HUES64 (cell line): ENCODE measurements around the gene ZMIZ2. TPM values are rescaled to one million over a fixed set of nuclear protein-coding genes. Genes with fewer than 3 reads are reported as not detected.
"Not testable (repeated sequence)": the region's sequence is repeated elsewhere in the genome, so short reads cannot be mapped to it uniquely, and the experiment has no call there.

Experiments used
- H3K27ac ChIP-seq: 2 replicates; pipeline ENCODE4 v1.7.0; 2013; ENCODE audit warnings: low read depth, low read length, inconsistent platforms
- H3K27me3 ChIP-seq: 2 replicates; pipeline ENCODE4 v1.6.1; 2013; ENCODE audit warnings: mild to moderate bottlenecking, low read length; ENCODE audit not compliant: insufficient read depth
- H3K36me3 ChIP-seq: 2 replicates; pipeline ENCODE4 v1.6.1; 2013; ENCODE audit warnings: mild to moderate bottlenecking, low read length; ENCODE audit not compliant: insufficient read depth
- H3K4me1 ChIP-seq: 2 replicates; pipeline ENCODE4 v1.6.1; 2013; ENCODE audit warnings: mild to moderate bottlenecking, low read length, moderate library complexity; ENCODE audit not compliant: insufficient read depth
- H3K4me3 ChIP-seq: 2 replicates; pipeline ENCODE4 v1.5.1; 2013; ENCODE audit warnings: mild to moderate bottlenecking, low read length, moderate library complexity
- H3K9ac ChIP-seq: 2 replicates; pipeline ENCODE4 v1.6.1; 2013; ENCODE audit warnings: mild to moderate bottlenecking, low read depth, low read length
- H3K9me3 ChIP-seq: 2 replicates; pipeline ENCODE4 v1.6.1; 2013; ENCODE audit warnings: low read depth, low read length; ENCODE audit not compliant: insufficient read depth
- WGBS: fragments of 150-250, 120-280 bp; methylation state at CpG from one replicate; pipeline ENCODE4 v1.1.7; 2013; ENCODE audit warnings: missing lambda C conversion rate; 5-methylcytosine and 5-hydroxymethylcytosine counted together
- polyA plus RNA-seq, 2 experiments: library from polyadenylated mRNA; stranded (reverse); fragments of 50-300 nt; gene quantifications; one replicate each; pipeline ENCODE4 v1.2.3, GENCODE V29; 2013

ZMIZ2 gene
- 40.7 TPM for polyA plus RNA-seq (2013, experiment 1 of 2)
- 41.7 TPM for polyA plus RNA-seq (2013, experiment 2 of 2)

- Histone ChIP-seq H3K27me3 (no peaks in the 10 kb centered on the region), H3K4me1 (peaks cover 10% of the 10 kb centered on the region), H3K9me3 (no peaks in the 10 kb centered on the region), H3K36me3 (peaks cover 20% of the 10 kb centered on the region), H3K9ac (peak within 1 kb of the TSS; percentile 85), H3K4me3 (peak within 1 kb of the TSS; percentile 98), H3K27ac (peak within 1 kb of the TSS; percentile 91)
- 2% methylated on average over 84 of the region's 92 CpGs for WGBS
These were observed at the start of gene ZMIZ2 for GRCh38 chr7:44748045-44748947. ZMIZ2 (plus strand) TSS chr7:44748847; CDS start chr7:44756250, 7,403 bp downstream.

GRCh38 chr7:44699598-44699997 lies 49.0 kb upstream of the ZMIZ2 start:
- H3K27ac ChIP-seq, H3K9ac ChIP-seq, H3K4me3 ChIP-seq, H3K9me3 ChIP-seq, H3K4me1 ChIP-seq, H3K27me3 ChIP-seq: not testable (repeated sequence)
- H3K36me3 ChIP-seq: peaks cover 71% of the 10 kb centered on the region
- 86% methylated on average over 2 of the region's 2 CpGs for WGBS

GRCh38 chr7:44700322-44700721 lies 48.3 kb upstream of the ZMIZ2 start:
- Histone ChIP-seq H3K36me3 (peaks cover 66% of the 10 kb centered on the region), H3K27ac (no peak overlapping the region)
- 92% methylated on average over 8 of the region's 8 CpGs for WGBS

GRCh38 chr7:44703391-44703790 lies 45.3 kb upstream of the ZMIZ2 start:
- not testable (repeated sequence) for H3K27me3 ChIP-seq, H3K9me3 ChIP-seq, H3K4me3 ChIP-seq, H3K27ac ChIP-seq, H3K9ac ChIP-seq, H3K4me1 ChIP-seq
- peaks cover 55% of the 10 kb centered on the region for H3K36me3 ChIP-seq
- WGBS: 98% methylated on average over 10 of the region's 10 CpGs

More at GRCh38 chr7:44700322-44700721, 48.3 kb upstream of the ZMIZ2 start:
- no peaks in the 10 kb centered on the region for H3K9me3 ChIP-seq
- no peaks in the 10 kb centered on the region for H3K27me3 ChIP-seq
- H3K4me3 ChIP-seq: no peak overlapping the region
- H3K4me1 ChIP-seq: no peaks in the 10 kb centered on the region
- H3K9ac ChIP-seq: no peak overlapping the region

- peaks cover 57% of the 10 kb centered on the region for H3K36me3 ChIP-seq
- H3K9me3 ChIP-seq: no peaks in the 10 kb centered on the region
- H3K9ac ChIP-seq: no peak overlapping the region
- H3K4me3 ChIP-seq: no peak overlapping the region
- no peak overlapping the region for H3K27ac ChIP-seq
- H3K4me1 ChIP-seq: no peaks in the 10 kb centered on the region
- no peaks in the 10 kb centered on the region for H3K27me3 ChIP-seq
- 100% methylated on average over 1 of the region's 1 CpG for WGBS
These were observed 44.7 kb upstream of the ZMIZ2 start for GRCh38 chr7:44703921-44704320.

- Histone ChIP-seq H3K9ac (no peak overlapping the region), H3K36me3 (peaks cover 52% of the 10 kb centered on the region), H3K4me1 (no peaks in the 10 kb centered on the region), H3K27me3 (no peaks in the 10 kb centered on the region), H3K9me3 (no peaks in the 10 kb centered on the region), H3K4me3 (no peak overlapping the region), H3K27ac (no peak overlapping the region)
- 98% methylated on average over 3 of the region's 3 CpGs for WGBS
These were observed 43.2 kb upstream of the ZMIZ2 start for GRCh38 chr7:44705434-44705833.

GRCh38 chr7:44706788-44707557 lies 41.7 kb upstream of the ZMIZ2 start:
- Histone ChIP-seq H3K27ac (no peak overlapping the region), H3K27me3 (no peaks in the 10 kb centered on the region), H3K4me3 (no peak overlapping the region), H3K4me1 (no peaks in the 10 kb centered on the region), H3K9me3 (no peaks in the 10 kb centered on the region), H3K36me3 (peaks cover 44% of the 10 kb centered on the region), H3K9ac (no peak overlapping the region)
- 96% methylated on average over 20 of the region's 20 CpGs for WGBS

- H3K27ac ChIP-seq: no peak overlapping the region
- 95% methylated on average over 21 of the region's 21 CpGs for WGBS
- no peaks in the 10 kb centered on the region for H3K27me3 ChIP-seq
- peaks cover 41% of the 10 kb centered on the region for H3K36me3 ChIP-seq
- H3K4me1 ChIP-seq: no peaks in the 10 kb centered on the region
- H3K4me3 ChIP-seq: no peak overlapping the region
- no peak overlapping the region for H3K9ac ChIP-seq
- no peaks in the 10 kb centered on the region for H3K9me3 ChIP-seq
These were observed 41.0 kb upstream of the ZMIZ2 start for GRCh38 chr7:44707558-44708230.

- Histone ChIP-seq H3K27ac (no peak overlapping the region), H3K27me3 (no peaks in the 10 kb centered on the region), H3K4me3 (no peak overlapping the region), H3K4me1 (no peaks in the 10 kb centered on the region), H3K9me3 (no peaks in the 10 kb centered on the region), H3K9ac (no peak overlapping the region), H3K36me3 (peaks cover 31% of the 10 kb centered on the region)
- 95% methylated on average over 19 of the region's 19 CpGs for WGBS
These were observed 39.4 kb upstream of the ZMIZ2 start for GRCh38 chr7:44709011-44709915.

- Histone ChIP-seq H3K27me3 (no peaks in the 10 kb centered on the region), H3K36me3 (peaks cover 28% of the 10 kb centered on the region), H3K27ac (no peak overlapping the region), H3K9me3 (no peaks in the 10 kb centered on the region), H3K9ac (no peak overlapping the region), H3K4me1 (no peaks in the 10 kb centered on the region), H3K4me3 (no peak overlapping the region)
- 95% methylated on average over 10 of the region's 10 CpGs for WGBS
These were observed 38.6 kb upstream of the ZMIZ2 start for GRCh38 chr7:44709945-44710596.
